ENCODE measurements around the gene SLC9A2.
A peak's percentile ranks its signal among the peaks of the same experiment; 100 is the strongest.

SLC9A2 gene

DNA sequence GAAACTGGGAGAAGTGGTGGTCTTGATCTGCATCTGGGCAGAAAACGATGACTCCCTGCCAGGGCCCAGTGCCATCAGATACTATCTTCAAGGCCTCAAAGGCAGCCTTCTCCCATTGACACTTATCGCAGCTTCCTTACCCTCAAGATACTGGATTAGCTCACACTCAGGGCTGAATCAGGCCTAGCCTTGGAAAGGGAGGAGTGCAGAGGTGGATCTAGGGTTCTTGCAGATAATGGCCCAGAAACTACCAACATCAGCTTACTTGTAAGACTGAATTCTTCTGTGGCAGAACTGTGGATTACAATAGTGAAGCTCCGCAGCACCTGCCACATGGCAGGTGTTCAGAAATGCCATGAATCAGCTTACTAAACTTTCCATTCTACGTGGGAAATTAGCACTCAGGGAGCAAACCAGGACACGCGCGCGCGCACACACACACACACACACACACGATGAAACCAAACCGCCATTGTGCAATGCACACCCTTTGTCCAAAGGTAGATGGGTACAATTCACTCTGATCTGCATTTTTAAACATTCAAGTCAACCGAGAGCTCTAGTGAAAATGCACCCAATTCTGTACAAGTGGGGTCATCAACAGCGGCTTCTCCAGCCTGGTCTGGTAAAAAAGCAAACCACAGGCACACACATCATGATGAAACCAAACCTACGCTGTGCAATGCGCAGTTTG, 116.2 kb downstream of the SLC9A2 start:
- DNase-seq = peak in 1 of 2 experiments; percentile 49

DNA sequence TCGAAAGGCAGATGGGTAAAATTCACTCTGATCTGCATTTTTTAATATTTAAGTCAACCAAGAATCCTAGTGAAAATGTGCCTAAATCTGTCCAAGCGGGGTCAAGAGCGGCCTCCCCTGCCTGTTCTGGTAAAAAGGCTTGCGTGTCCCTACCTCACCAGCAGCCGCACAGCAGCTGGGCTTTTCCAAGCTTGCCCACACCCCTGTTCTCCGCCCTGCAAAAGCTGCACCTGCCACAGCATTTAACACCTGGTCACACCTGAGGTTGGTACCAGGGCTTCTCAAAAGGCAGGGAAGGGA, 116.7 kb downstream of the SLC9A2 start:
- peak in 1 of 2 experiments; percentile 54 for DNase-seq

DNA sequence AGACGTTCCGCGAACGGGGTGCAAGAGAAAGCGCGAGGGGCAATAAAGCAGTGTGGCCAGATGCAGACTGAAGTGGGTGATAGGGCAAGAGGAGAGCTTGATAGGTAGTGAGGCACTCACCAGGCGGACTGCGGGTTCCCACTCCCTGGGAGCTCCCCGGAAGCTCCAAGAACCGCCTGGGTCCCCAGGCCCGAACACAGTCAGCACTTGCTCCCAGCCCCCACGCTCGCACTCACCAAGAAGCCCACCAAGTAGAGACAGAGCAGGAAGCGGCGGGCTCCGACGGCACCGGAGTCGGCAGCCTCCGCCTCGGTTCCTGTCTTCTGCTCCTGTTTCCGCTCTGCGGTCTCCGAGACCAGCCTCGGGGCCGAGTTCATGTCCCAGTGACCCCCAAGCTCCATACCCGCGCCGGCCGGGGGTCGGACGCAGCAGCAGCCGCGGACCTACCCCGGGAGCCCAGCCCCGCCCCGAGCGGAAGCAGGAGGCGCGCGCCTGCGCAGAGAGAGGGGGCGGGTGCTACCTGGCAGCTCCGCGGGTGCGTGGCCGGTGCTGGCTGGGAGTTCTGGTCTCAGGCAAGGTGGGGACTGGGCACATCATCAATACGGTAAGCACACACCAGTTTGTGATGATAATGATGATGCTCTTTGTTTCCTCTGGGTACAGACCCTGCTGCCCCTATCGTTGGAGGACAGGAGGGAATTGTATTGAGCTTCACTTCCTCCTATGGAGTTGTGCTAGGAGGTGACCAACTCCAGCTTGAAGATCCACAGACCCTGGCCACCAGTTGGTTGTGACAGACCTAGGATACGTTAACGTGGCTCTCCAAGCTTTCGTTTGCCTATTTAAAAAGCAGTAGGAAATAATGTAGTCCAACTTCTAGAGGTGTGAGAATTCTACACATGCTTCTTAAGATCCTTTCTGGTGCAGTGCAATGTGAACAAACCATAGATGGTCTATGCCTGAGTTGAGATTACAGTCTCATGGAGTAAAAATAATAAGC, 117.4 kb downstream of the SLC9A2 start:
- DNase-seq = peak; percentile 72 to 73

DNA sequence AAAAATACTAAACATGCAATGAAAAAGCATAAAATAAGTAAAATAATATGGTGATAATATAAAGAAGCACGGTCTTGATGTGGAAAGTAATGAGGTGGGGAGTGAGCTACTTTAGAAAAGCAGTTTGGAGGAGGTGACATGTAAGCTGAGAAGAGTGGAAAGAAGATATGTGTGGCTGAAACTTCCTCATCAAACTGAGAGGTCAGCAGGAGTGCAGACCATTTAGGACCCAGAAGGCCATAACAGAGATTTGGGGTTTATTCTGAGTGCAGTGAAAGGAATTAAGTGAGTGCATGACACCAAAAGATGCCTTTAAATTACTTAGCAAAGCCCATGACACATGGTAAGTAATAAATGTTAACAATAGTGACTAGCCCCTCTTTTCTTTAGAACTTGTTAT, 118.1 kb downstream of the SLC9A2 start:
- DNase-seq = no peak

DNA sequence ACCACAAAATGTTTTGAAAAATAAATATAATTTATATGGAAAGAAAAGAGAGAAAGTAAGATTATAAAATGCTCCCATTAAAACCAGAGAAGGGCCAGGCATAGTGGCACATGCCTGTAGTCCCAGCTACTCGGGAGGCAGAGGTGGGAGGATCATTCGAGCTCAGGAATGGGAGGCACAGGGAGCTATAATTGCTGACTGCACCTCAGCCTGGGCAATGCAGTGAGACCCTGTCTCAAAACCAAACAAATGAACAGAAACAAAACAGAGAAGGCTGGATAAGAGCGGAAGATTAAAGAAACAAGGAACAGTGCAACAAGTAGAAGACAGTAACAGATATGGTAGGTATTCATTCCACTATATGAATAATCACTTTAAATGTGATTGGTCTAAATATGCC, 123.9 kb downstream of the SLC9A2 start:
- DNase-seq = no peak

DNA sequence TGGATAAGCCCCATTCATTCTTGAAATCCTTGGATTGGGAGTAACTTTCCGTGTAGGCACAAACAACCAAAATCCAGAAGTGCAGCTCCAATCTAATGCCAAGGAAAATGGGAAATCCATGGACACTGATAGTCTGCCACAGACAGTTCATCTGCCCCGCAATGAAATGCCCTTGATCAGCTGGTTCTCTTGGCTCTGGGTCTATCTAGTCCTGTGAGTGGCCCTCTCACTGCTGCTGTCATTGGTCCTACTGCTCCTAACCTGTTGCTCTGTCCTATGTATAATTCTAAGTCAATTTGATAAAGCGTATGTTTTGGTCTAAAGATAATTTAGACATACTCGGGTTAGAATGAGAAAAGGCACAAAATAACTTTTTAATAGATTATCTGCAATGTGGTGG, 128.8 kb downstream of the SLC9A2 start:
- DNase-seq = no peak

DNA sequence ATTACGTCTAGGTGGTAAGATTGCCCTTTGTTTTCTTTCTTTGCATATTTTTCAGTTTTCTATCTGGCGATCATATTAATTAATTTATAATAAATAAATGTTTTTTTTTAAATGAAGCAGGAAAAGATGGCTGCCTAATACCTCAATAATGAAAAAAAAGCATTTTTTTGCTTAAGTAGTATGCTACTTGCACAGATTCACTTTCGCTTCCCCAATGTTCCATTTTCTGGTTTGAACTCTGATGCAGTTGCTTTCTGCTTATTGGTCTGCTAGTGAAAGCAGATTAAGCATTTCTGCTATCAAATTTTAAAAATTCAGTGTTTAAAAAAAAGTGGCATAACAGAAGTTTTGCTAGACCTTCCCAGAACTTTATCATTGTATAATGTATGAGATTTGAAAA, 130.6 kb downstream of the SLC9A2 start:
- DNase-seq = no peak

DNA sequence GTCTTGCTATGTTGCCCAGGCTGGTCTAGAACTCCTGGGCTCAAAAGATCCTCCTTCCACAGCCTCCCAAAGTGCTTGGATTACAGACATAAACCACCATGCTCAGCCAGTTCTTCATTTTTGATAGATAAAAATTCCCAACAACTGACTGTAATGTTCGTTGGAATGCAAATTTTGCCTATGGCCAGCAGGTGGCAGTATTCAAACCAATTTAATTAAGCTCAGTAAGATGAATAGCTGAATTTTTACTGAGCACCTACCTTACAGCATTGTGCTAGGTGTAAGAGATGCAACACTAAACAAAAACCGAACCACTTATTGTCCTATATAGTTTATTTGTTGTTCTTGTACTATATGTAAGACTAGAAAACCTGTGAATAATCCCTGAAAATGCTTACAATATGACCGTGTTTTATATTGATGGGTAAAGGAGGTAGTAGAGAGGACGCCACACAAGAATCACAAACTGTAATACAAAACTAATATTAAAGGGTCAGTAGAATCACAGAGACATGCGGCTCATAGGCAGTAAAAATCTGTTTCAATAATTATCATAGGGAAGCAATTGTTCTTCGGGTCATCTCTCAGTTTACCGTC, 134.3 kb downstream of the SLC9A2 start:
- peak; percentile 33 to 63 for DNase-seq

DNA sequence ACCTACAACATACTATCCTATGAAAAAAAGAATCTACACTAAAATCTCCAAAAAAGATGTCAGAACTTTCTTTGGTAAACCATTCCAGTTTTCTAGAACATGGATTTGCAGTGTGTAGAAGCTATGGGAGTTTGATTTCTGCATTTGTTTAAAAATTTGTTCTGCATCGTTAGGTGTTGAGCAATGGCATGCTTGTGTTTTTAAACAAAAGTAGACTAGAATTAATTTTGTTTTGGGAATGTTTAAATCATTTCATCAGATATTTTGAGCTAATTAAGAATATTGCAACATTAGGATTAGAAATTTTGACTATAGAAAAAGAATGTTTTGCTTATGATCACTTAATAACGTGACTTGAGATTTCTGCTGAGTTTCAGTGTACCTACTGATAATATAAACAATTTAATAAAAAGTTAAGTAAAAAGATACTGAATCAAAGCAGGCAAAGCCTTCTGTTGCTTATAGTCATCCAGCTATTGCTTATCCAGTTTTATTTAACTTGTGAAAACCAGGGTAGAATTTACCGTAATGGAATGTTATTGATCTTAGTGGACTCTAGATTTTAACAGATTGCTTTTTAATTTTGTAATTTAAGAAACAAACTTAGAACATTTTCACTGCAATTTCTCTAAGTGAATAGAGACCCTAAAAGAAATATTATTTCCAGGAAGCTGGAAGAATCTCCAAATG, 135.2 kb downstream of the SLC9A2 start:
- no peak for DNase-seq

DNA sequence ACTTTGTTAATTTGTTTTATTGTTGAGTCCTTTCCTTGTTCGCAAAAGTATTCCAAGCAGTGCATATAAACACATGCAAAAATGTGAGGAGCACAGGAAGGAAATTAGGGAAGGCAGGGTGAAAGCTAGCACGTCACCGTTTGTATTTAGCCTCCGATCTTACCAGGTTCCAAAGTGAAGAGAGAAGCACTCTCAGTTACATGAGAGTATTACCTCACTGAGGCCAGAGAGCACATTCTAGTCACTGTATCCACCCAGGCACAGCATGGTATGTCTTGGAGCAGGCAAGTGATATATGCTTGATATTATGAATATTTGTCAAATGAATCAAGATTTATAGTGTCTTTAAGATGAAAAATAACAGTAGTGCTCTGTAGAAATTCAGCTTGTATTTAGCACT, 135.9 kb downstream of the SLC9A2 start:
- no peak for DNase-seq

DNA sequence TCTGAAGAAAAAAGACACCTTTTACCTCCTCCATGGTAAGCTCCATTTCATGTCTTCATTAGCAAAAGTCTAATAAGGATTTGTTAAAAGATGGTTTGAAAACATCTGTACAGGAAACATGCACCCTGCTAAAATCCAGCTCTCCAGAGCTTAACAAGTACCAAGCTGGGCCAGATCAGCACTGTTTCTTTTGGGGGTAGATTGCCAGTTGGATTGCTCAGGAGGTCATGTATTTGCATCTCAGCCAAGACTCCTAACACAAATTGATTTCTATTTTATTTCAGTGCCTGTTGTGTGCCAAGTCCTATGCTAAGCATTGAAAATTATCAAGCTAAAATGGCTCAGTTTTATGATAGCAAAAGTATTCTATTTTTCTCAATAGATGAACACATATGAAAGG, 139.1 kb downstream of the SLC9A2 start:
- no peak for DNase-seq

Data from NCI-H2081 (cell line).